DMS53 treated with DMSO at 0.1 percent for 48 hours (cell line): ENCODE data around the gene CLOCK.

ENCODE experiments used
- DNase-seq: peaks from one replicate; lab custom pipeline; 2025; ENCODE audit not compliant: unreplicated experiment; lab: John Stamatoyannopoulos, UW

Gene CLOCK

GRCh38 chr4:55545151-55545550 lies 1.6 kb downstream of the CLOCK start:
- no peak for DNase-seq

GRCh38 chr4:55543858-55544257 lies 2.9 kb downstream of the CLOCK start:
- DNase-seq, result no peak

DNA sequence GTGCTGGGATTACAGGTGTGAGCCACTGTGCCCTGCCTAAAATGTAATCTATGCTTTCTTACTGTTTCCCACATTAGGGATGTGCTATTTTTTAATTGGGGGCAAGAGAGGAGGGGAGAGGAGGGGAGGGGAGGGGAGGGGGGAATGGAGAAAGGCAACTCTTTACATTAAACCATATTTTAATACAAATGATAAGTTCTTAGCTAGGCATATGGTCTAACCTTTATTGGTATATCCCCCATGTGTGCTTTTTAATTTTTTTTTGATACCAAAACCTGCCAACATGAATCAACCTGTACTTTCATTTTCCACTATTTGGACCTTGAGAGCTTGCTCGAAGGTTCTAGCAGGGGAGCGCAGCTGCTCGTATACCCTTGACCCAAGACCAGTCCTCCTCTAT lies 6.4 kb downstream of the CLOCK start:
- no peak for DNase-seq

DNA sequence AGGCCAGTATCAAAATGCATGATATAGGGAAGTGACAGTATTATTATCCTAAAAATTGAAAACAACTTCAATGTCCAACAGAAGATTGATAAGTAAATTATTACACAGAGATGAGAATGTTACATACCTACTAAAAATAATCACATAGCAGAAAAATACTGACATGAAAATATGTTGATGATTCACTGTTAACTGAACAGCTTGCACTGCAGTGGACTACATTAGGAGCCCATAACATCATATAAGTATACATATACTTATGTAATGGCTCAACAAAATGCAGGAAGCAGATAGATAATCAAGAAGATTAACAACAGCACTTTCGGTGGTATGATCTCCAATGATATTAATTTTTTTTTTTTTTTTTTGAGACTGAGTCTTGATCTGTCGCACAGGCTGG lies 7.1 kb downstream of the CLOCK start:
- no peak for DNase-seq

- no peak for DNase-seq
Measured at GRCh38 chr4:55538531-55538930, 8.2 kb downstream of the CLOCK start.

DNA sequence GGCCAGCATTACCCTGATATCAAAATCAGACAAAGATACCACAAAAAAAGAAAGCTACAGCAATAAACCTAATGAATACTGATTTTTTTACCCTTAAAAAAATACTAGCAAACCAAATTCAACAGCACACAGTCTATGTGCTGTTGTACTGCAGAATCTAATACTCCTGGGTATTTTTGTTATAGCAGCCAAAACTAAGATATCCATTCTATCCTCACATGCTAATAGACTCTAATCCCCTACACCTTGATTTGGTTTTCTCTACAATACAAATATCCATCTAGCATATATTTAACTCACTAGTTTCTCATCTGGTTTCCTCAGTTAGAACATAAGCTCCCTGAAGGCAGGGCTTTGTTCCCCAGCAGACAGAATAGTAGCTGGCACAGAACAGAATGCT lies 12.4 kb downstream of the CLOCK start:
- no peak for DNase-seq

DNA sequence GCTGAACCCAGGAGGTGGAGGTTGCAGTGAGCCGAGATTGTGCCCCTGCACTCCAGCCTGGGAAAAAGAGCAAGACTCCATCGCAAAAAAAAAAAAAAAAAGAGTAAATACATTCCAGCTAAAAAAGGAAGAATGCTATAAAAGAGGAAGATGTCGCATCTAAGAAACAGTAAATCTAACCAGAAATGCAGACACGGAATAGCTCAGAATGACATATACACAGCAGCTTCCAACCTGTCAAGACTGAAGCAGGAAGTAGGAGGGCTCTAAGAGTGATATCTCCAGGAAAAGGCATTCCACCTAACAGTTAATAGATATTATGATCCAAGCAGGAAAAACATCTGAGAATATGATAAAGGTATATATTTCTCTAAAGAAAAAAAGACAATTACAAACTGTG lies 16.0 kb downstream of the CLOCK start:
- DNase-seq, result no peak

- no peak for DNase-seq
Measured at GRCh38 chr4:55530167-55530566, 16.5 kb downstream of the CLOCK start.

- DNase-seq, result no peak
Measured at GRCh38 chr4:55528491-55528890, 18.2 kb downstream of the CLOCK start.

GRCh38 chr4:55524844-55525571 lies 21.7 kb downstream of the CLOCK start:
- no peak for DNase-seq

DNA sequence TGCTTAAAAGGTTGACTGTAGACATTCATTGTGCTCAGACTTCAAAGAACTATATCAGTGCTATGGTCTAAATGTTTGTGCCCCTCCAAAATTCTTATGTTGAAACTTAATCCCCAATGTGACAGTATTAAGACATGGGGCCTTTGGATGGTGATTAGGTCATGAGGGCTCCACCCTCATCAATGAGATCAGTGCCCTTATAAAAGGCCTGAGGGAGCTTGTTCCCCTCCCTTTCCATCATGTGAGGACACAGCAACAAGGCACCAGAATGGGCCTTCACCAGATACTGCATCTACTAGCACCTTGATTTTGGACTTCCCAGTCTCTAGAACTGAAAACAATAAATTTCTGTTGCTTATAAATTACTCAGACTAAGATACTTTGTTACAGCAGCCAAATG lies 28.3 kb downstream of the CLOCK start:
- no peak for DNase-seq

GRCh38 chr4:55517526-55518229 lies 29.0 kb downstream of the CLOCK start:
- DNase-seq, result no peak

- peak; percentile 21 for DNase-seq
Measured at GRCh38 chr4:55512922-55513571, 33.7 kb downstream of the CLOCK start.

GRCh38 chr4:55512077-55512476 lies 34.6 kb downstream of the CLOCK start:
- DNase-seq, result no peak

DNA sequence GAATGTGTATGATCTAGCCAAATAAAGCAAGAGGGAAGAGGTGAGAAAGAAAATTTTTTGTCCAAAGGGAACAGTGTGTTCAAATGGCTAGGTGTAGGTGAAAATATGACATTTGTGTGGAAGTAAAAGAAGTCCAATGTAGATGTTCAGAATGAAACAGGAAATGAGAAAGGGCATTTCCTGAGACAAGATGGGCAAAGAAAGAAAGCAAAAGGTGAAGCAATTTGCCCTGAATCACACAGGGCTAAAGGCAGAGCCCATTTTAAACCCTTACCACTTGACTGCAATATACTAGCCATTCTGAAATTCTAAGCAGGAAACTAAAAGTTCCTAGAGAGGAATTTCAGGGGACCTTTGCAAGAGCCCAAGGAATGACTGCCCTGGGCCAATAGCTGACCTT lies 36.0 kb downstream of the CLOCK start:
- no peak for DNase-seq

GRCh38 chr4:55509266-55509665 lies 37.4 kb downstream of the CLOCK start:
- no peak for DNase-seq

DNA sequence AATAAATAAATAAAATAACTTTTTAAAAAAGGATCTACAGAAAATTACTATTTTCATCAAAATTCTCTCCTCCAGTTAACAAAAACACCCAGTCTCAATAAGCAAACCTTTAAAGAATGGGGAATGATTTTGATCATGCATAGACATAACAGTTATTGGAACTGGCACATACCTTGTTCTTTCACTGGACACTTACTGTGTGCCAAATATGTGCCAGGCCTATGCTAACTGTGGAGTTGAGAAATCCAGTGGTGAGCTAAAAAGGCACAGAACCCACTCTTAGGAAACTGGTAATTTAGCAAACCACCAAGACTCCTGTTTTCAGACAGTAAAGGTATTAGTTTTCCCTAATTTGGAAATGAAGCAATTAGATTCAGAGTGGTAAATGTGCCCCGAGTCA lies 39.1 kb downstream of the CLOCK start:
- no peak for DNase-seq

GRCh38 chr4:55503169-55503568 lies 43.5 kb downstream of the CLOCK start:
- DNase-seq, result no peak

DNA sequence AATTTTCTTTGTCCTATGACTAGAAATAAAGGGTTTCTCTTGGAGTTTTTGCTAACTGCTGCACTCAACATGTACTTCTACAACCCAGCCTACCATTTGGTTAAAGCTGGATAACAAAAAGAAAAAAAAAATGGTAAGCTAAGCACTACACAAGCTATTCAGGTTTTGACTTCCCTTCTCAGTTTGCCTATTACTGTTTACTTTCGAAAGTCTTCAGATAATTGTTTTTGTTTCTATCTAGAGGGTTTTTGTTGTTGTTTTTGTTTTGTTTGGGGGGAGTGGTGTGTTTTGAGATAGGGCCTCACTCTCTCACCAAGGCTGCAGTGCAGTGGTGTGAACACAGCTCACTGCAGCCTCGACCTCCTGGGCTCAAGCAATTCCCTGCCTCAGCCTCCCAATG lies 46.6 kb downstream of the CLOCK start:
- DNase-seq, result no peak

GRCh38 chr4:55499495-55499894 lies 47.2 kb downstream of the CLOCK start:
- no peak for DNase-seq

GRCh38 chr4:55498051-55498450 lies 48.7 kb downstream of the CLOCK start:
- no peak for DNase-seq

GRCh38 chr4:55491486-55491885 lies 55.2 kb downstream of the CLOCK start:
- DNase-seq, result no peak
